Germinal center (tissue), 1 donor: ENCODE data around the gene SLC28A1.
"Not testable (repeated sequence)": the region's sequence is repeated elsewhere in the genome, so short reads cannot be mapped to it uniquely, and the experiment has no call there.

Experiments
- DNase-seq: peaks from one replicate; pipeline ENCODE4 v3.0.0; 2012; ENCODE audit warnings: mixed read lengths, low spot score

The SLC28A1 gene

DNA sequence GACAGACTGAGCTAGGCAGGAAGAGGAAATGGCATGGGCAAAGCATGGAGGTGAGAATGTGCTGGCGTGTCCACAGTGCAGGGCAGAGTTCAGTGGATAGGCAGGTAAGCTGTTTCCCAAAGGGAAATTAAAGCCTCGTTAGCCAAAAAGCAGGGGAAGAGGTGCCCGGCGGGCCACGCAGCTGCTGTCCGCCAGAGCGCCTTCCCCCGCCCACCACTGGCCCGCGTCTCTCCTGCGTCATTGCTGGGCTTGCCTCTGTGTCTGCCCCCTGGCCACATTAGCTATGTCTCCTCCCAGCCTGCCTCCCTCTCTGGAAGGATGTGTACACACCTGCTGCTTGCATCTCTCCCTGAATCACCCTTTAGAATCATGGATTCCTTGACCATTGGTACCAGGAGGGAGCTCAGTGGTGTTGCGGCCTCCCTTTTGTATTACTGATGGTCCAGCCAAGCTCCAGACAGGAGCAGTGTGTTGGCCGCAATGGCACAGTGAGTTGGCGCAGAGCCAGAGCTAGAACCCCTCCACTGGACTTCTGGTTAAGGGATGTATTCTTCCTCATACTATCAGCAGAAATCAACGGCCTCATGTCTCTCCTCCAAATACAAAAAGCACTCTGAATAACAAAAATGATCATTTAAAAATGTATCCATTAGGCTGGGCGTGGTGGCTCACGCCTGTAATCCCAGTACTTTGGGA is 26.6 kb downstream of the SLC28A1 start:
- DNase-seq = no peak

- no peak for DNase-seq
Observed at GRCh38 chr15:84911879-84912660, 27.6 kb downstream of the SLC28A1 start.

DNA sequence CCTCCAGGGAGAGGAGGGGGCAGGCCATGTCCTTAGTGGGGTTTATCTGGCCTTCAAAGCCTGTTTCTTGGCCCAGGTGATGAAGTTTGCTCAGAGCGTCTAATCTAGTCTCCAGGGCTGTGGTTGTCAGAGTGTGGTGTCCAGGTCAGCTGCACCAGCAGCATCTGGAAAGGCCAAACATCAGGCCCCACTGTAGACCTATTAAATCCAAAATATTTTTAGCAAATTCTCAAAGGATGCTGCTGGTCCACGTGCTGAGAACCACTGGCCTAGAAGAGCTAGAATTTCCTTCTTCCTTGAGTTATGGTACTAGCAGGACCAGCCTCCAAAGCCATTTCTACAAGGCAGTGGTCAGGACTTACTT is 28.9 kb downstream of the SLC28A1 start:
- DNase-seq = no peak

DNA sequence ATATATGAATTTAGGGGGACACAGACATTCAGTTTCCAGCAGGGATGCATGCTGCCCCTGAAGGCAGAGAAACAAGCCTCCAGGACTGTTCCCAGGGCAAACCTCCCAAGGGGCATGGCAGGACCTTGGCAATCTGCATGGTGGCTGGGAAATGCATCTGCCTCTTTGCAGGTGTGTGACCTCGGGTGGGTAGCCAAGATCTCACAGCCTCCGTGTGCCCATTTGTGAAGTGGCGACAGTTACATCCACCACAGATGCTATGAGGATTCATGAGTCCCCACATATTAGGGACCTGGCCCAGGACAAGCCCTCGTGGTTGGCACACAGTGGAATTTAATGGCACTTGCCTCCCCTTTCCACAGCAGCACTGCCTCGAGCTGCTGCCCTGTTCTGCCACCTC is 29.9 kb downstream of the SLC28A1 start:
- no peak for DNase-seq

DNA sequence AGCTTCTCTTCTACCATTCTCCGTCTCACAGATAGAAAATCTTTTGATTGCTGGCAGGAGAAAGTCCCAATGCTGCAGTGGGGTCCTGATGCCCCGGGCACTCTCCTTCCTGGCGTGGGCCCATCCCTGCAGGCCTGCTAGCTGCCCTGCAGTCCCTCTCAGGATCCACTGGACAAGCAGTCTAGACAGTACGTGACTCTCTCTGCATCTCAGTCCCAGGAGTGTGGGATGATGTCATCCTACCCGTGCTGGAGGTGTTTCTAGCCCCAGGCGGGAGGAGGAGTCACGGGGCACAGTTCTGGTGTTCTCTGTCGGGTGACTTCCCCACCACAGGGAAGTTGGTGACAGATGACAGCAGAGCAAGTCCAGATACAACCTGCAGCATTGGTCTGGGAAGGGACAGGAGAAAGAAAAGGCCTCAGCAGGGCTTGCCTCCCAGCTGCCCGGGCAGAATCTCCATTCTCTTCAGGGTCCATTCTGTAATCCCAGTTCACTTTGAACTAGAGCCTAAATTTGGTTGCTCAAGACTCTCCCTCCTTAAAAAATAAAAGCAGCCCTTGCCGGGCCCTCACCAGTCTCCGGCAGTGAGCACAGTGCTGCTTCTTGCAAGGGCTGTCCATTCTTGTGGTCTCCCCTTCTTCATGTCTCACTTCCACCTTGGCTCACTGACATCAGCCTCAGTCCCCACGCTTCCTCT is 30.6 kb downstream of the SLC28A1 start:
- DNase-seq = peak; percentile 12

DNA sequence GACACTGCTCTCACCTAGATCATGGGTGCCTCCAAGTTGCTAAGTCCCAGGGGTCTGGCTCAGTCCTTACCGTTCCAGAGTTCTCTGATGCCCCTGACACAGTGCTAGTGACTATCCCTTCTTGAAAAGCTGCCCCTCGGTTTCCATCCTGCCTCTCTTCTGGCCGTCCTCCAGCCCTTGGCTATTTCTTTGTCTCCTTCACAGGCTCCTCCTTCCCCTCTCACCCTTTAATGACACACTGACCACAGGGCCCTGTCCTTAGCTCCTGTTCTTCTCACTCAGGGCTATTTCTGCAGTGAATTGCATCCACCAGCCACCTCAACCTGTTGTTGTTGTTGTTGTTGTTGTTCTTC is 31.1 kb downstream of the SLC28A1 start:
- DNase-seq = no peak

GRCh38 chr15:84917452-84917851 is 33.0 kb downstream of the SLC28A1 start:
- DNase-seq = no peak

DNA sequence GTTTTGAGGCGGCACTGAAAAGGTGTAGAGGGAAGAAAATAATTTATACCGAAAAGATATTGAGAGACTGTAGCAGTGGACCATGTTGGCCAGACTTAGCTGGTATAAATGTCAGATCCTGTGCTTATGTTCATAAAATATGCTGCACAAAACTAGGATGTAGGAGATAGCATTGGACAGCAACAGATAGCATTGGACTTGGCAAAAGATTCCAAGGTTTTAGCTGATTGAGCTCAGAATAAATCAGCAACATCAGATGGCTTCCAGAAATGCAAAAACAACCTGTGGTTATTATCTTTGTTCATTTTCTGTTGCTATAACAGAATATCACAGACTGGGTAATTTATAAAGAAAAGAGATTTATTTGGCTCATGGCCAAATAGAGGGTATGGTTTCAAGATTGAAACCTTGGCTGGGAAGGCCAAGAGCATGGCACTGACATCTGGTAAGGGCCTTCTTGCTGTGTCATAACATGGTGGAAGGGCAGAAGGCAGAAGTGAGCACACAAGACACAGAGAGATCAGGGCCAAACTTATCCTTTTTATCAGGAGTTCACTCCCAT is 34.7 kb downstream of the SLC28A1 start:
- DNase-seq = no peak

DNA sequence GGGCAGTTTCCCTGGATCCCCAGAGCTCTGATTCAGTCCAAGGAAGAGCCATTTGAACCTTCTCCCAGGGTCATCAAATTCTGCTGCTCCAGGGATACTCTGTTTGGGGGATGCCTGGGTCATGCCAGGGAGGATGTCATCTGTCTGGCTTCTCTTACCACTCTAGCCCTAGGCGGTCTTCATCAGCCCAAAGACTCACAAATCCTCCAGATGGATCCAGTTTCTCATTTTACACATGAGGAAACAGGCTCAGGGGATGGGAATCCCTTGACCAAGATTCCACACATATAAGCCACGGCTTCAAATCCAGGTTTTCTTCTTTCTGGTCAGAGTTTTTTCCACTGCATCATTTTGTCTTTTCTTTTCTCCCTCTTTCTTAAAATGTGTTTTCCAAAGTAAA is 36.7 kb downstream of the SLC28A1 start:
- no peak for DNase-seq

DNA sequence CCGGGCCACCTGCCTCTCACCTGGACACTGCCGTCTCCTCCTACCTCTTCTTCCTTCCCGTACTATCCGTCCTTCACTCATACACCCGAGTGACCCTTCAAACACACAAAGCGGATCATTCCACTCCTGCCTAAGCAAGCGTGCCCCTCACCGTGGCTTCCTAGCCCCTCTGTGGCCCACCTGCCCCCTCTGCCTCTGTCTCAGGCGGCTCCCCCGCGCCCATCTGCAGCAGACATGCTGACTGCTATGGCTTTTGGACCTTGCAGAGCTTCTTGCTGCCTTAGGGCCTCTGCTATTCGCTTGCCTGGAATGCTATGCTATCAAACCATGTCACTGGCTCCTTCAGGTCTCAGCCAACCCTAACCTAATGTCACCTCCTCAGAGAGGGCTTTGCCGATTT is 38.1 kb downstream of the SLC28A1 start:
- DNase-seq = no peak

DNA sequence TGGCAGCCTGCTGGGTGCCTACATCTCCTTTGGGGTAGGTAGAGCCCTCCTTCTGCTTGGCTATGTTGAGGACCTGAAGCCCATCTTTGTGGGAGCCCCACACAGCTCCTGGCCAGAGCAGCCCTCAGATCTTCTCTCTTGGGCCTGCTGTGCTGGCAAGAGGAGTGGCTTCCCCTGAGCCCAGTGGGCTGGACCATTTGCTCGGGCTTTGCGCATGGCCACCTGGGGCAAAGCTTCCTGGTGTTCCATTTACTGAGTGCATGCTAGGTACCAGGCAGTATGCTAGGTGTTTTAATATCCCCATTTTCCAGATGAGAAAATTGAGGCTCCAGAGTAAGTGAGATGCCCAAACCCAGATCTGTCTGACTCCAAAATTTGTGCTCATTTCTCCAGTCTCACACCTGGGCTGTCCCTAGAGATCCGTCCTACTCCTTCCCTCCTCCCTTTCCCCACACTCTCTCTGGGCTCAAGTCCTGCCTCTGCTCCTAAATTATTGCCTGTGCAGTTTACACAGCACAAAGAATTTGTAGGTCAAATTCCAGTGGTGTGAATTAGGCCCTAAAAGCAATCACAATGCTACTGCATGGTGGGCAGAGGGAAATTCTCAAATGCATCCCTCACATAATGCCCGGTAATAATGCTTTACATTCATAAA is 39.7 kb downstream of the SLC28A1 start:
- no peak for DNase-seq

DNA sequence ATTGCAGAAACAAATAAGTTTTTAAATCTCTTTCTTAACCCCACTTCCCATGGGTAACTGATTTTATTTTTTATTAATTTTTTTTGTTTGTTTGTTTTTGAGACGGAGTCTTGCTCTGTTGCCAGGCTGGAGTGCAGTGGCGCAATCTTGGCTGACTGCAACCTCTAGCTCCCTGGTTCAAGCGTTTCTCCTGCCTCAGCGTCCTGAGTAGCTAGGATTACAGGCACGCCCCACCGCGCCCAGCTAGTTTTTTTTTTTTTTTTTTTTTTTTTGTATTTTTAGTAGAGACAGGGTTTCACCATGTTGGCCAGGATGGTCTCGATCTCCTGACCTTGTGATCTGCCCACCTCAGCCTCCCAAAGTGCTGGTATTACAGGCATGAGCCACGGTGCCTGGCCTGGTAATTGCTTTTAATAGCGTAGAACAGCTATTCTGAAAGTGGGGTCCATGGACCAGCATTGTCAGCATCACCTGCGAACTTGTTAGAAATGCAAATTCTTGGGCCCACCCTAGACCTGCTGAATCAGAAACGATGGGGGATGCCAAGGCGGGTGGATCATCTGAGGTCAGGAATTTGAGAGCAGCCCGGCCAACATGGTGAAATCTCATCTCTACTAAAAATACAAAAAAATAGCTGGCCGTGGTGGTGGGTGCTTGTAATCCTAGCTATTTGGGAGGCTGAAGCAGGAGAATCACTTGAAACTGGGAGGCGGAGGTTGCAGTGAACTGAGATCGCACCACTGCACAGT is 40.5 kb downstream of the SLC28A1 start:
- DNase-seq = not testable (repeated sequence)

DNA sequence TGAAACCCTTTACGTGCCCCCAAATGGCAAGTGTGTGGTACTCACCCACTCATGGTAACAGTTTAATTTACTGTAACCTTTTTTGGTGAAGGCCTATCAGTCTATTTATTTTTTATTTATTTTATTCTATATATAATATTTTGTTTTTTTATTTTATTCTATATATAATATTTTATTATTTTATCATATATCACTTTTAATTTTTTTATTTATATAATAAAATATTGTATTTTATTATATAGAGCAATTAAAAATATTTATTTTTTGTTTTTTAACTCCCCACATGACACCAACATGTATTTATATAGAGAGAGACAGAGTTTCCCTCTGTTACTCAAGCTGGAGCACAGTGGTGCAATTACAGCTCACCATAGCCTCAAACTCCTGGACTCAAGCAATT is 41.4 kb downstream of the SLC28A1 start:
- no peak for DNase-seq

DNA sequence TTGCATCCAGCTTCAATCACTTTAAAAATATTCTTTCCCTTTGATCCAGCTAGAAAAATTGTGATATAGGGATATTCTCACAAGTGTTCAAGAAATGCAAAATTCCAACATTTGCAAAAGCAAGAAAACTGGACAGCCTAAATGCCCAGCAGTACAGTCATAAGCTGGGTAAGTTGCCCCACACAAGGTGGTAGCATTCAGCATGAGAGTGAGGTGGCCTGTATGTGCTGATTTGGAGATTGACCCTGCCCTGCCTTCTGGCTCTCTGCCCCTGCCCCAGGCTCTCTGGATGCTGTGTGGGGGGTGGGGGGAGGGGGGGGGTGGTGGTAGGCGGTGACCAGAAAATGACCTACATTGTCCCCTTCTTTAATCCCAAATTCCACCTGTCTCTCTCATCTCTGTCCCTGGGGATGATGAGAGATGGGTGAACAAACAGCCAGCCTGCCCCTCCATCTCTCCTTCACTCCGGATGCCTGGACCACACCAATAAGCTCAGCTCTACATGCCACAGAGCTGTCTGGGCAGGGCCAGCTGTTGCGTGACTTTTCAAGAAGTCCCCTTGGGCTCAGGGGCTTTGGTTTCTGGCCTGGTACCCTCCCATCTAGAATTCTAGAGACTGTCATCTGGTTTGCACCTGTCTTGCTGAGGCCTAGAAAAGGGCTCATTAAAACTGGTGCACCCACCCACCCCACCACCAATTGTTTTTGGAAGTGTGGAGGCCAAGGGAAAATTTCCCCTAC is 42.2 kb downstream of the SLC28A1 start:
- no peak for DNase-seq

- no peak for DNase-seq
Observed at GRCh38 chr15:84928843-84929168, 44.3 kb downstream of the SLC28A1 start.

GRCh38 chr15:84929795-84930603 is 45.5 kb downstream of the SLC28A1 start:
- DNase-seq = no peak

DNA sequence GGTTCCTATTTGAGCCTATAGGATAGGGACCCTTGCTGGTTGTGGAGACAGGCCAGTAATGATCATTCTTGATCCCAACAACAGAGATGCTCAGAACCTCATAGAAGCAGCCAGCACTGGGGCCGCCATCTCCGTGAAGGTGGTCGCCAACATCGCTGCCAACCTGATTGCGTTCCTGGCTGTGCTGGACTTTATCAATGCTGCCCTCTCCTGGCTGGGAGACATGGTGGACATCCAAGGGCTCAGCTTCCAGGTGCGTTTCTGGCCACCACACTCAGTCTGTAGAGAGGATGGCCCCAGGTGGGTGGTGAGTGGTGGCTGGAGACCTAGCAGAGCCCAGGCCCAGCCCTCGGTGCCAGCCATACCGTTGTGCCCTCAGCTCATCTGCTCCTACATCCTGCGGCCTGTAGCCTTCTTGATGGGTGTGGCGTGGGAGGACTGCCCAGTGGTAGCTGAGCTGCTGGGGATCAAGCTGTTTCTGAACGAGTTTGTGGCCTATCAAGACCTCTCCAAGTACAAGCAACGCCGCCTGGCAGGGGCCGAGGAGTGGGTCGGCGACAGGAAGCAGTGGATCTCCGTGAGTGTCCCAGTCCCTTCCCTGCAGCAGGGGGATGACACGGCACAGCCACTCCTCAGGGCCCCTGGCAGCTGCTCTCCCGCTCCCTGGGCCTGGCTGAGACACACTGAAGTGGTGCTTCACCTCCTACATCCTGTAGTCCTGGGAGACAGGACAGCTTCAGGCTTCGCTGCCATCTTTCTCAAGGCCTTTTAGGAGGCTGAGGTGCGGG is 50.7 kb downstream of the SLC28A1 start:
- DNase-seq = no peak

GRCh38 chr15:84937144-84937543 is 52.7 kb downstream of the SLC28A1 start:
- DNase-seq = no peak

DNA sequence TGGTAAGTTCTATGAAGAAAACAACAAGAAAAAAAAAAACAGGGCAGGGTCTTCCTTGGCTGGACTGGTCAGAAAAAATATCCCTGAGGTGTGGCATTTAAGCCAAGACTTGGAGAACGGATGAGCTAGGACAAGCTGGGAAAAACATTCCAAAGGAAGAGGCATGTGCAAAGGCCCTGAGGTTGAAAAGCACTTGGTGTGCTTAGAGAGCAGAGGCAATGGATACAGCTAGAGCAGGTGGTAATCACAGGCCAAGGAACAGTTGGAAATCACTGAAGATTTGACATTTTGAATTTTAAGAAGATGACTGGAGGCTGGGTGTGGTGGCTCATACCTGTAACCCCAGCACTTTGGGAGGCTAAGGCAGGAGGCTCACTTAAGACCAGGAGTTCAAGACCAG is 54.3 kb downstream of the SLC28A1 start:
- no peak for DNase-seq
